H1 (cell line): ENCODE data around the gene KMT2A. TPM values are rescaled to one million over a fixed set of nuclear protein-coding genes. Genes with fewer than 3 reads are reported as not detected.

ENCODE experiments used
- HDAC6 ChIP-seq: IDR thresholded peaks from one replicate; pipeline ENCODE4 v1.7.1; 2012; ENCODE audit warnings: low read depth, mild to moderate bottlenecking, inconsistent platforms, low read length, moderate library complexity
- SP2 ChIP-seq: IDR thresholded peaks from 2 replicates; pipeline ENCODE4 v1.6.1; 2012; ENCODE audit warnings: mild to moderate bottlenecking, low read length, inconsistent platforms
- SRF ChIP-seq: IDR thresholded peaks from 2 replicates; pipeline ENCODE4 v1.6.1; 2011; ENCODE audit warnings: mild to moderate bottlenecking, low read depth, low read length, moderate library complexity
- polyA plus RNA-seq, 7 experiments: library from polyadenylated mRNA; depleted of rRNA in 3 of 7; stranded (reverse) in 5 of 7; unstranded in 2 of 7; fragments of >200 nt in 5 of 7; fragments of 200-250 nt in 2 of 7; gene quantifications; 1 replicate in 5 of 7; 2 replicates in 1 of 7; 4 replicates in 1 of 7; pipeline versions ENCODE4 v1.2.1 to v1.2.3, GENCODE V29; 2011 to 2013; ENCODE audit warnings: missing spikeins in 2 of 7, mixed read lengths in 2 of 7
- total RNA-seq: library from RNA; stranded (reverse); fragmentation: NEBNext Ultra II Directional; extraction: Animal tissue kit (Norgen Biotek cat#: 25700); gene quantifications from 2 replicates; pipeline ENCODE4 v1.2.1, GENCODE V29; 2021

KMT2A gene
- total and polyA plus RNA-seq, 2 of the 8 experiments (the other 6 are each of a cell fraction or from before 2014, with no cell fraction given) = 35.9 to 62.1 TPM

- no peak for TF ChIP-seq HDAC6
- TF ChIP-seq SRF = no peak
- no peak for TF ChIP-seq SP2
Measured at GRCh38 chr11:118545533-118545932, 109.2 kb downstream of the KMT2A start (continued).
